ENCODE data around the gene SDK2. TPM values are rescaled to one million over a fixed set of nuclear protein-coding genes. Genes with fewer than 3 reads are reported as not detected.
A peak's percentile ranks its signal among the peaks of the same experiment; 100 is the strongest.

SDK2 gene
- total and polyA plus RNA-seq, 2 of the 4 experiments (the other 2 are of a cell fraction) = under 0.01 to 0.03 TPM

DNA sequence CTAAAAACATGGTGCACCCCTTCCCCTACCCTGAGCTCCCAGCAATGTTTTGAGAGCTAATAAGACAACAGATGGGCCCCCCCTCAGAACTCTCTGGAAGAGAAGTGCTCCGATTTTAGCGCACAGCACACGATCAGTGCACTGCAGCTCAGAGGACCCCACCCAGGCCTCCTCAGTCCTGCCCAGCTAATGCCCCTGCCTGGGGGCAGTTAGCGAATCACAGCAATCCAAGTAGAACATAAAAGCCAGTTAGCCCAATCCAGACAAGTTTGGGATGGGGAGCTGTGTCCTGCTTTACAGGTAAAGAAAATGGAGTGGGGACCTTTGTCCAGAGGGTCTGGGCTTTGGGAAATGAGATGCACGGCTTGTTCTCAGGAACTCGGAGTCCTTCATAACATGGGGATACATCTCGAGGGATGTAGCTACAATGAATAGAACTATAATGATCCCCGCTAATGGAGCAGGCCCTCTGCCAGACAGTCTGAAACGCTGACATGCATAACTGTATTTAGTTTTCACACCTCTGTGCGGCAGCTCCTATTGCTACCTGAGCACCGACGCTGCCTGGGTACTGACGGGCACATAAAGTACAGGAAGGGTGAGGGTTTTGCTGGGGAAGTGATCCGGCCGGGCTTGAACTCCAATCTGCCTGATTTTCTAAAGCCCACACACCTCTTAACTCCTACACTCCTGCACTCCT lies 302.7 kb downstream of the SDK2 start:
- TF ChIP-seq USF2 (IDR thresholded peaks at IDR 0.05; ENCODE audit: low read depth, low read length) (no peak), BHLHE40 (IDR thresholded peaks at IDR 0.05; ENCODE audit: low read depth, low read length) (no peak), MXI1 (IDR thresholded peaks at IDR 0.05; ENCODE audit: borderline replicate concordance, low read depth, low read length) (no peak), NFE2L2 (IDR thresholded peaks at IDR 0.05; ENCODE audit: low read depth, low read length) (no peak), SMC3 (IDR thresholded peaks at IDR 0.05; ENCODE audit: low read depth, low read length) (no peak), RCOR1 (IDR thresholded peaks at IDR 0.05; ENCODE audit: insufficient replicate concordance, low read length) (no peak), POLR2A (IDR thresholded peaks at IDR 0.05; ENCODE audit: low read depth, low read length) (no peak), ELK1 (IDR thresholded peaks at IDR 0.05; ENCODE audit: borderline replicate concordance, low read depth, low read length) (no peak), RAD21 (IDR thresholded peaks at IDR 0.05; ENCODE audit: low read length) (no peak), FOS (IDR thresholded peaks at IDR 0.05; ENCODE audit: low read depth, low read length) (no peak), MAFK (IDR thresholded peaks at IDR 0.05; ENCODE audit: low read depth, low read length) (no peak), RFX5 (IDR thresholded peaks at IDR 0.05; ENCODE audit: low read depth, low read length) (no peak), CHD1 (IDR thresholded peaks at IDR 0.05; ENCODE audit: low read depth, low read length) (no peak)
- TF ChIP-seq, protein P1, sequence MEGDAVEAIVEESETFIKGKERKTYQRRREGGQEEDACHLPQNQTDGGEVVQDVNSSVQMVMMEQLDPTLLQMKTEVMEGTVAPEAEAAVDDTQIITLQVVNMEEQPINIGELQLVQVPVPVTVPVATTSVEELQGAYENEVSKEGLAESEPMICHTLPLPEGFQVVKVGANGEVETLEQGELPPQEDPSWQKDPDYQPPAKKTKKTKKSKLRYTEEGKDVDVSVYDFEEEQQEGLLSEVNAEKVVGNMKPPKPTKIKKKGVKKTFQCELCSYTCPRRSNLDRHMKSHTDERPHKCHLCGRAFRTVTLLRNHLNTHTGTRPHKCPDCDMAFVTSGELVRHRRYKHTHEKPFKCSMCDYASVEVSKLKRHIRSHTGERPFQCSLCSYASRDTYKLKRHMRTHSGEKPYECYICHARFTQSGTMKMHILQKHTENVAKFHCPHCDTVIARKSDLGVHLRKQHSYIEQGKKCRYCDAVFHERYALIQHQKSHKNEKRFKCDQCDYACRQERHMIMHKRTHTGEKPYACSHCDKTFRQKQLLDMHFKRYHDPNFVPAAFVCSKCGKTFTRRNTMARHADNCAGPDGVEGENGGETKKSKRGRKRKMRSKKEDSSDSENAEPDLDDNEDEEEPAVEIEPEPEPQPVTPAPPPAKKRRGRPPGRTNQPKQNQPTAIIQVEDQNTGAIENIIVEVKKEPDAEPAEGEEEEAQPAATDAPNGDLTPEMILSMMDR (conservative IDR thresholded peaks at IDR 0.05; ENCODE audit: low read depth, low read length) = no peak
- Histone ChIP-seq H4K91ac (ENCODE audit: insufficient read depth, low read depth, low read length) (peak overlapping the region; percentile 70), H2AK5ac (ENCODE audit: low read depth, low read length) (peak overlapping the region; percentile 47; the same call in 1 of the 2 replicates), H3K27me3 (ENCODE audit: control insufficient read depth, insufficient read depth, low read length) (no peaks in the 10 kb centered on the region), H3K4ac (ENCODE audit: low read depth, low read length) (peak overlapping the region; percentile 99), H3K79me1 (ENCODE audit: low read depth in 1 of 2, low read length in 2 of 2) (peaks cover 0 to 23% of the 10 kb centered on the region in 2 experiments; a peak in 1 of 4 replicates), H3K9me1 (ENCODE audit: insufficient read depth, low read length) (peaks cover 41% of the 10 kb centered on the region), H4K20me1 (ENCODE audit: insufficient read depth, low read length) (no peaks in the 10 kb centered on the region), H4K8ac (ENCODE audit: low read depth in 2 of 2, low read length in 2 of 2) (peak overlapping the region; percentile 89 to 96), H3K18ac (ENCODE audit: low read depth, low read length) (peak overlapping the region; percentile 6; the same call in 1 of the 2 replicates), H2BK20ac (ENCODE audit: low read depth, low read length) (peak overlapping the region; percentile 89), H2BK120ac (ENCODE audit: low read depth, low read length) (peak overlapping the region; percentile 99), H3K4me2 (ENCODE audit: low read depth, low read length) (no peak overlapping the region), H3K14ac (replicated peaks; ENCODE audit: low read depth, low read length) (peak overlapping the region; percentile 10; the same call in 1 of the 2 replicates), H3K4me1 (ENCODE audit: control insufficient read depth, insufficient read depth, low read length) (peaks cover 55% of the 10 kb centered on the region), H3K56ac (ENCODE audit: extremely low read depth, insufficient read depth, low read length) (no peak overlapping the region), H3K4me3 (ENCODE audit: insufficient read depth, low read depth, low read length) (no peak overlapping the region), H3K23ac (ENCODE audit: low read depth, low read length) (no peak overlapping the region), H2AFZ (replicated peaks; ENCODE audit: low read length, poor library complexity) (peak overlapping the region; percentile 92), H3K9ac (ENCODE audit: low read depth, low read length) (no peak overlapping the region; the same call in 1 of the 2 replicates), H2AK9ac (replicated peaks; ENCODE audit: low read depth, low read length, poor library complexity) (peak overlapping the region; percentile 77), H3K9me3 (ENCODE audit: control insufficient read depth, insufficient read depth, low read length) (no peaks in the 10 kb centered on the region), H2BK15ac (ENCODE audit: low read depth, low read length) (peak overlapping the region; percentile 89; the same call in 2 of the 3 replicates), H2BK5ac (ENCODE audit: low read depth, low read length, poor library complexity, severe bottlenecking) (peak overlapping the region; percentile 81), H3K27ac (ENCODE audit: insufficient read depth, low read length) (peak overlapping the region; percentile 81), H3K36me3 (ENCODE audit: control insufficient read depth, insufficient read depth, low read length) (no peaks in the 10 kb centered on the region), H4K5ac (ENCODE audit: low read depth, low read length) (peak overlapping the region; percentile 4; the same call in 1 of the 2 replicates)
- CTCF ChIA-PET = interaction anchor here (0.5 to 0.9 kb wide), 3 partner anchors 21 to 27 kb away, joined by 3 read pairs; no protein-coding TSS in a partner anchor
- DNase-seq (no peak), ATAC-seq (ENCODE audit: low read depth) (no peak)
- no TSS peak for BruUV-seq (replicated peaks)
- POLR2A ChIA-PET (ENCODE audit: unreplicated experiment) = no interaction called here
- intact Hi-C loops (cut with micrococcal nuclease) (loop anchor here (2.0 kb wide), 1 partner anchor 31 kb away; no protein-coding TSS in a partner anchor), dilution Hi-C loops (cut with HindIII; ENCODE audit: low sequenced_read_pairs, unreplicated experiment) (no loop called here), in situ Hi-C loops (cut with MboI; ENCODE audit: low sequenced_read_pairs) (no loop called here)
- WGBS, 2 experiments (ENCODE audit: extremely low coverage in 2 of 2, insufficient read length in 1 of 2) = 37% methylated on average over 2 of the region's 15 CpGs; no CpG with 5 or more reads in 1 of the 2 experiments
